NCI-H524 treated with DMSO at 0.1 percent for 48 hours (cell line): Measurements from ENCODE around the gene NOSIP.
A peak's percentile ranks its signal among the peaks of the same experiment; 100 is the strongest.

Source experiments
- DNase-seq: peaks from one replicate; lab custom pipeline; 2025; lab: John Stamatoyannopoulos, UW

NOSIP gene

DNA sequence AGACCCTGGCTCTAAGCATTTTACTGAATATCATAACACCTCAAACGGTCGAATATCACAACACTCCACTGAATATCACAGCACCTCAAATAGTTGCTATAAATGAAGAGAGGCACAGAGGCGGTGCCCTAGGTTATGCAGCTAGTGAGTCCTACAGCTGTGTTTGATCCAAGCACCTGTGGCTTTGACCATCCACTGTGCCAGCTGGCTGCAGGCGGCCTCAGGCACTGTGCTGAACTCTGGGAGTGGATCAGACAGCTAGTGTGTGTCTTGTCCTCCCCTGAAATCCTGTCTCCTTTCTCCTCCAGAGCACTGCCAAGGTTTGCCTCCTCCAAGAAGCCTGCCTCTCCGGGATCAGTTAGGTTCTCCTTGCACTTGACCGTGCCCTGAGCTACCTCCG, 7.3 kb downstream of the NOSIP start:
- no peak for DNase-seq

DNA sequence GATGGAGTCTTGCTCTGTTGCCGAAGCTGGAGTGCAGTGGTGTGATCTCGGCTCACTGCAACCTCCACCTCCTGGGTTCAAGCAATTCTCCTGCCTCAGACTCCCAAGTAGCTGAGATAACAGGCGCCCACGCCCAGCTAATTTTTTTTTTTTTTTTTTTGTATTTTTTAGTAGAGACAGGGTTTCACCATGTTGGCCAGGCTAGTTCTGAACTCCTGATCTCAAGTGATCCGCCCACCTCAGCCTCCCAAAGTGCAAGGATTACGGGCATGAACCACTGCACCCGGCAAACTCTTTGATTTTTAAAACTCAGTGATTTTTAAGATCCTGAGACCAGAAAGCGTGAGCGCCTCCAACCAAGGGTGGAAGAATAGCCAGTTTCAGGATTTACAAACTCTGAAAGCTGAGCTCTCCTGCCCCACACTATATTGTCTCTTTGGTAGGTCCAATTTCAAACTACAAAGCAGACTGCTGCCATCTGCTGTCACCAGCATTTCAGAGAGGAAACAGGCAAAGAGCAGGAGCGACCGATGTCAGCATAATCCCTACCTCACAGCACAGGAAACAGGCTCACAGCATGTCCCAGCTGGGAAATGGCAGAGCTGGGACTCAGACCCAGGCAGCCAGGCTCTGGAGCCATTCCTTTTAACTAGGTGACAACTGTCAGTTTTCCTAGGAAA, 9.2 kb downstream of the NOSIP start:
- DNase-seq: peak; percentile 26

DNA sequence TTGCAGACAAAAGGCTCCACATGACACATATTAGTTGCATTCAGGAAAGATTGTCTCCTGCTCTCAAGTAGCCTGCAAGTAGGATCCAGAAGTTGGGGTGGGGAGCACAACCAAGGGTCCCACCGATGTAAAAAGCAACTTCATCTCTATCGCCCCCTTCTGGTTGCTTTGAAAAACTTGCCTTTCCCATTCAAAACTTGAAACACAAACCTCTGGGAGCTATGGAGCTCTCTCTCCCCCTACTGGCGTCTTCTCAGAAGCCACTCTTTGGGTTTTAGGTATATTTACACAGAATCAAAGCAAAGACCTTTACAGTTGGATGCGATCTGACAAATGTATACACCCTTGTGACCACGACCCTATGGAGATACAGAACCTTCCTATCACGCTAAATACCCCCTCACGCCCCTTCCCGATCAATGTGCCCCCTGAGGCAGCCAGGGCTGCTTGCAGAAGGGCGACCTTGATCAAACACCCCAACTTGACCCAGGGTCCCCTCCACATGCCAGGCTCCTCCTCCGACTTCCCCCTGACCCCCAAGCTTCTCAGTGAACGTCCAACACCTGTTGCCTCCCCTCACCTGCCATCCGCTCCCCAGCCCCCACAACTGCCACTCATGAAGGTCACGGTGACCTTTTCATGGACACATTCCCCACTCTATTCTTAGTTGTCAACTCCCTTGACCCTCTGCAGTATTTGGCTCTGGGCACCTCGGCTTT, 10.1 kb downstream of the NOSIP start:
- DNase-seq: peak; percentile 19

DNA sequence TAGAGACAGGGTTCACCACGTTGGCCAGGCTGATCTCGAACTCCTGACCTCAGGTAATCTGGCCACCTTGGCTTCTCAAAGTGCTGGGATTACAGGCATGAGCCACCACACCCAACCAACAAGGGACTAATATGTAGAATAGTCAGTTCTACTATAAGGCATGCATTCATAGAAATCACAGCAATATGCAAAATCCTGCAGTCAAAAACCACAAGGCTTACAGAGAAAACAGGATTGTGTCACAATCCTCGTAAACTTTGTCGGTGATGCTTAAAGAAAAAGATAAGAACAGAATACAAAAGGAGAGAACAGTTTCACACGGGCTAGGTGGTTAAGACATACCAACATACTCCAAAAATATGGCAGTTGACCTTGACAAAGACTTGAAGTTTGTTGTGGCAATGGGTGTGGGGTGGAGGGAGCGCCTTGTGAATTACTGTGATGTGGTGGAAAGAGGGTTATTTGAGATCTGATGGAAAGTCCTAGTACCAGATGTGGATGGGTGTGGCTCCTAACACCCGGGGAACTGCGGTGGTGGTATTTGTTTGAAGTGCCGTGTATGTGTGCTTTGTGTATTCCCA, 12.4 kb downstream of the NOSIP start:
- DNase-seq: no peak

DNA sequence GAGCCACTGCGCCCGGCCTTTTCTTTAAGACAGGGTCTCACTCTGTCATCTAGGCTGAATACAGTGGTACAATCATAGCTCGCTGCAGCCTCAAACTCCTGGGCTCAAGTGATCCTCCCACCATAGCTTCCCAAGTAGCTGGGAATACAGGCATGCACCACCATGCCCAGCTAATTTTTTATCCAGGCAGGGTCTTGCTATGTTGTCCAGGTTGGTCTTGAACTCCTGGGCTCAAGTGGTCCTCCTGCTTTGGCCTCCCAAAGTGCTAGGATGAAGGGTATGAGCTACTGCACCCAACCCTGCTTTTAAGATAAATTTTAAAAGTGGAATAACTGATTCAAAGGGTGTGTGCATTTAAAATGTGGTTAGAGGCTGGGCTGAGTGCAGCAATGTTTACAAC, 14.1 kb downstream of the NOSIP start:
- DNase-seq: no peak

DNA sequence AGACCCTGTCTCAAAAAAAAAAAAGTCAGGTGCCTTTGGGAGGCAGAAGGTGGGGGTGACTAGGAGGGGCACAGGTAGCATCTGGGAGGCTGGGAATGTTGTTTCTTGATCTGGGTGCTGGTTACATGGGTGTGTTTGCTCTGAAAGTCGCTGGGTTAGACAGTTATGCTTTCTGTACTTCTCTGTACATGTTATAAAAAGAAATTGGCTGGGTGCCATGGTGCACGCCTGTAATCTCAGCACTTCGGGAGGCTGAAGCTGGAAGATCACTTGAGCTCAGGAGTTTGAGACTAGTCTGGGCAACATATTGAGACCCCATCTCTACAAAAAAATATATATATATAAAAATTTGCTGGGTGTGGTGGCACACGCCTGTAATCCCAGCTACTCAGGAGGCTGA, 15.1 kb downstream of the NOSIP start:
- DNase-seq: no peak

DNA sequence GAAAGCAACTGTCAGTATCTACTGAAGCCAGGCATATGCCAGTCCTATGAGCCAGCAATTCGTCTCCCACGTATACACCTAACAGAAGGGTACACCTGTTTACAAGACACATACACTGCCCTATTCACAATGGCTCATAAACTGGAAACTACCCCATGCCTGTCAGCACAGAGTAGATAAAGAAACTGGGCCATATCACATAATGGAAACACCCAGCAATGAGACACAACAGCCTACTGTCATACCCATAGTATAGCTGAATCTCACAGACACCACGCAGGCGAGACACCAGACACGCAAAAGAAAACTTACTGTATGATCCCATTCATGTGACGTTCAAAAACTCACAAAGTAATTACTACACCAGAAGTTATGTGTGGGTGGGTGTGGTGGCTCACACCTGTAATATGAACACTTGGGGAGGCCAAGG, 15.7 kb downstream of the NOSIP start:
- no peak for DNase-seq

DNA sequence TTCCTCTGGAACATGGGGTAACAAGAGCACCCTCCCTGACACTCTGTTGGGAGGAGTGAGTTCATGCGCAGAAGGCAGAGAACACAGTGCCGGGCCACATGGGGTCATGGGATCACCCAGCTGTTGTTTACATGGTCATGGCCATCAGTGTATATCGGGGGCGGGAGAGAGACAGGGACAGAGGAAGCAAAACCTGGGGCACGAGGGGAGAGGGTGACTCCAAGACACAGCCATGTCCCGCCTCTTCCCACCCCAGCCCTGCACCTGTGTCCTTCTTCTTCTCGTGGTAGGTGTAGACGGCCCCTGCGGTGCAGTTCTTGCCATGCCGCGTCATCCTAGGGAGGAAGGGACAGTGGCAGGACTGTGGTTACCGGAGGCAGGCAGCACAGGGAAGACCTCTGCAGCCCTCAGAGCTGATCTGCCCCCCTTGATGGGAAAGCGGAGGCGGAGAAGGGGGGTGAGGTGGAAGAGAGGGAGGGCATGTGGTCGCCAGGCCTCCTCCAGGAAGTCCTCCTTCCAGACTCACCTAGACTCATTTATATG, 19.9 kb downstream of the NOSIP start:
- no peak for DNase-seq

DNA sequence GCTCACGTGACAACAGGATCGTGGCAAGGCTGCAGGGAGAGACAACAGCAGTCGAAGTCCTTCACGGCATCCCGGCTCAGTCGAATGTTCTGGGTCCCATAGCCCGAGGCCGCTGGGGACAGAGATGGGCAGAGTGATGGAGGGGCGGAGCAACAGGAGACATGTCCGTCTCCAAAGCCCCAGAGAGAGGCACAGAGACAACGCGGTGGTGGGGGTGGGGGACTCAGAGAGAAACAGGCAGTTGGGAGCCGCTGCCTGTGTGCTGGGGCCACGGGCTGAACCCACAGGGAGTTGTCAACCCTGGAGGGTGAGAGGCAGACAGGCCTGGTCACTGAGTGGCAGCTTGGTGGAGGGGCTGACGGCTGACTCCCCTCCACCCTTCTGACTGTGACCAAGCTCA, 20.4 kb downstream of the NOSIP start:
- no peak for DNase-seq

DNA sequence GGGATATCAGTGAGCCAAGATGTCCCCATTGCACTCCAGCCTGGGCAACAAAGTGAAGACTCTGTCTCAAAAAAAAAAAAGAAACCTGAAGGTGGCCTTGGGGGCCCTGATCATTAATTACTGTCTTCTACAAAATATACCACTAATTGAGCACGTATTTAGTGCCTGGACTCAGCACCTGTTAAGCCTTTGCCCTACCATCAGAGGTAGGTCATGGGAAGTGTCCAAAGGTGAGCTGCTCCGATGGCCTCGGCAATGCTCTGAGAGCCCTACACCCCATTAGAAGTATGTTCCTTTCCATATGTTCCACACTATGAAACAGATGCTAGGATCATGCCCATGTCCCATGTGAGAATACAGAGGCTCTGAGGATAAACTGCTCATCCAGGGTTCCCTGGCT, 20.9 kb downstream of the NOSIP start:
- DNase-seq: no peak

DNA sequence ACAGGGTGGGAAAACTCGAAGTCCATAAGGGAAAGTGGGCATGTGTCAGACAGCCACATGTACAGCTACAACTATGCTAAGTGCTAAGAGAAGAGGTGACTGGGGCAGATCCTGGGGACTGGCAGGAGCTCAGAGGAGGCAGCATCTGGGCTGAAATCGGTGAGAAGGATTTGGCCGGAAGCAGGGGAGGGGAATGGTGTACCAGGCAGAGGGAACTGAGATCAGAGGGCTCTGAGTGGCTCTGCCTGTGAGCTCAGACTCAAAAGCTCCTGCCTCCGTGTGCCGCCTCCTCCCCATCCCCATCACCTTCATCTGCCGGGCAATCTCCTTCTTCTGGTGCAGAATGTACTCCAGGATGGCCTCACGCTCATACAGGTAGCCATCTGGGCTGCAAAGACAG, 21.8 kb downstream of the NOSIP start:
- DNase-seq: no peak

DNA sequence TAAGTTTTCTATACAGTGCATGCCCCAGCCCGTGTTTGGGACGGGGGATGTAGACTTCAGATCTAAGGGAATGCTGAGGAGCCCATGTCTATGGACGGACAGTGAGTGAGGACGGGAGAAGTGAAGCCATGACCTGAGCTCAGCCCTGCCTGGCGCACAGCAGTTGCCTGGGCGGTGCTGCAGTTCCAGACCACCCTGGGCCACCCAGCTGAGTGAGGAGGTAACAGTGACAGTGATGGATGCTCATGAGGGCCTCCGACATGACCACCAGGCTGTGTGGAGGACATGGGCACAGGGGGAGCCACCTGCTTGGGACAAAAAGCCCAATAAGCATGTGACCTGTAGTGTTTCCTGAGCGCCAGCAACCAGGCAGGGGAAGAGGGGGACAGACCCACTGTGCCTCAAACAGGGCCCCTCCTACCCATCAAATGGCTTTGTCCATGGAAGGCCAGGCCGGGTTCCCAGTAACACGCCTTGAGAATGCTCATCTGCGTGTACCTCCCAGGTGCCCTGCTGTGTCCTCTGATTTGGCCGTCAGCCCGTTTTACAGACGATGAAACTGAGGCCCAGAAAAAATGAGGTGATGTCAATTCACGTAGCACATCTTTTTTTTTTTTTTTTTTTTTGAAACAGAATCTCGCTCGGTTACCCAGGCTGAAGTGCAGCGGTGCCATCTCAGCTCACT, 22.6 kb downstream of the NOSIP start:
- DNase-seq: no peak

DNA sequence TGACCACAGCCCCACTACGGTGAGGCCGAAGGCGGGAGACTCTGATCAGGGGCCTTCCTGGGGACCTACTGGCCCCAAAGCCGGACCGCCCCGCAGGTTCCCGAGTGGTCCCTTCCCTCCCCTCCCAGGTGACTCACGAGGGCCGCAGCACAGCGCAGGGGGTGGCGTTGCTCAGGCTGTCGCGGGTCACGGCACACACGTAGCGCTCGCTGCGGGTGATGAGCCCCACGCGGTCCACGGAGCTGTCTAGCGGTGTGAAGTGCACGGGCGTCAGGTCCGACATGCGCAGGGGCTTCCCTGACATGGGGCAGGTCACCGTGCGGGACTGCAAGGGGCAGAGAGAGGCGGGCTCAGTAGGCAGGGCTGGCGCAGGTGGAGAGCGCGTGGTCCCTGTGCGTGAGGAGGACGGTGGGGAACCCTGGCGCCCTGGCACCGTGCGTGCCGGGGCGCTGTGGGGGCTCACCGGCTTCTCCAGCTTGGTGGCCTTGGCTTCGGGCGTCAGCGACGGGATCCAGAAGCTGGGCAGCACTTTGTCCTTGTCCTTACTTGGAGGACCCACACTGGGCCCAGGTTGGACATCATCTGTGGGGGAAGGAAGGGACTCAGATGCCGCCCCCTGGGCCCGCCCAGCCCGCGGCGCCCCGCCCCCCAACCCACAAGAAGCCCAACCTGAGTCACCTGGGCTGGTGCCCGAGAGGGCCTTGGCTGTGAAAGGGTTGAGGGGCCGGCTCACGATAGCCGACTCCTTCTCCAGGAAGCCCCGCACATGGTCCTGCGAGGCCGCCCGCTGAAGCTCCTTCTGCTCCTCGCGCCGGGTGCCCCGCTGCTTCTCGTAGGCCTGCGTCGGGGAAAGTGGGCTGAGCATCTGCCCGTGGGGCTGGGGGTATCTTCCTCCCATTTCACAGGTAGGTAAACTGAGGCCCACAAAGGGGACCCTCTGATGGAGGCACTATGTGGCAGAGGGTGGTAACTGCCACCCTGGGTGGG, 23.7 kb downstream of the NOSIP start:
- no peak for DNase-seq

DNA sequence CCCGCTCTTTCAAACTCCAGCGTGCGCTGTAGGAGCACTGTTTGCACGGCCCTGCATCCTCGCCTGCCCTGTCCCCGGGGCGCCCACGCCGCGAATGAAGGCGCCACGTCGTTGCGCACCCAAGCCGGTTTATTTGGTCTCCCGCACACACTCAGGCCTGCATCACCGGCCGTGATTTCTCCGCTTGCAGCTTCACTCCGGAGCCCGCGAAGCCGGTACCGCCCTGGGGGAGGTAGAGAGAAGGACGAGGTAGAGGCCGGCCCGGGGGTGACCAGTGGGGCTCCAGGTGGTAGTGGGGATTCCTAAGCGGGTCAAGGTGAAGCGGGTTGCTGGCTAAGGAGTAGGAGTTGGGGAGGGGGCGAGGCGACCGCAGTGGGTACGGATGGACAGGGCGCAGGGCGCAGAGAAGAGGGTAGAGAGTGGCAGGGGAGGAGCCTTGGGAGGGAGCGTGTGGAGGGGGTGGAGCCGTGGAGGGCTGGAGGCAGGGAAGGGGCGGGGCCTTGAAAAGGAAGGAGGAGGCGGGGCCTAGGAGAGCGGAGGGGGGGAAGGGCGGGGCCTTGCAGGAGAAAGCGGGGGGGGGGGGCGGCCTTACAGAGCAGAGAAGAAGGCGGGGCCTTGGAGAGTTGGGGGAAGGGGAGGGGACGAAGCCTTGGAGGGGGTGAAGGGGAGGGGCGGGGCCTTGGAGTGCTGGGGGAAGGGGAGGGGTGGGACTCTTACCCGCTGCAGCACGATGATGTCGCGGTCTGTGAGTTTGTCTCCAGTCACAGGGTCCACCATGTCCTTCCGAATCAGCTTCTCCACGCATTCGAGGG, 24.6 kb downstream of the NOSIP start:
- no peak for DNase-seq

DNA sequence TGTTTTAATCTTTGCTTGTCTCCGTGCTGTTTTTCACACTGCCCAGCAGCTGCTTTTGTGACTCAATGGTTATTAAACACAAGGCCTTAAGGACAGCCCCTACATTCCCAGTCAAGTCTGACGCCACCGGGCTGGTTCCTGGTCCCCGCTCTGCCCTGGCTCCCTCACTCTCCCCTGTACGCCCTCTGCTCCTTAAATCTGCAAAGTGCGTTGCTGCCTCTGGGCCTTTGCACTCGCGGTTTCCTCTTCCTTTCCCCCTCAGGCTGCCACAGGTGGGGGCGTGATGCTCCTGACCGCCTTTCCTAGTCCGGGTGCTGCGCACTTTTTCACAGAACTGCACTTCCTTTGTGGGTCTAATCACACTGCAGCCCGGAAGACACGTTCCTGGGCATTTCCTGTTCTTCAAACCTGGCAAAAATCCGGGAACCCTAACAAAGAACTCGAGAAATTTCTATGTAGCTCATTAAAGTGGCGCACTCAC, 25.6 kb downstream of the NOSIP start:
- no peak for DNase-seq

DNA sequence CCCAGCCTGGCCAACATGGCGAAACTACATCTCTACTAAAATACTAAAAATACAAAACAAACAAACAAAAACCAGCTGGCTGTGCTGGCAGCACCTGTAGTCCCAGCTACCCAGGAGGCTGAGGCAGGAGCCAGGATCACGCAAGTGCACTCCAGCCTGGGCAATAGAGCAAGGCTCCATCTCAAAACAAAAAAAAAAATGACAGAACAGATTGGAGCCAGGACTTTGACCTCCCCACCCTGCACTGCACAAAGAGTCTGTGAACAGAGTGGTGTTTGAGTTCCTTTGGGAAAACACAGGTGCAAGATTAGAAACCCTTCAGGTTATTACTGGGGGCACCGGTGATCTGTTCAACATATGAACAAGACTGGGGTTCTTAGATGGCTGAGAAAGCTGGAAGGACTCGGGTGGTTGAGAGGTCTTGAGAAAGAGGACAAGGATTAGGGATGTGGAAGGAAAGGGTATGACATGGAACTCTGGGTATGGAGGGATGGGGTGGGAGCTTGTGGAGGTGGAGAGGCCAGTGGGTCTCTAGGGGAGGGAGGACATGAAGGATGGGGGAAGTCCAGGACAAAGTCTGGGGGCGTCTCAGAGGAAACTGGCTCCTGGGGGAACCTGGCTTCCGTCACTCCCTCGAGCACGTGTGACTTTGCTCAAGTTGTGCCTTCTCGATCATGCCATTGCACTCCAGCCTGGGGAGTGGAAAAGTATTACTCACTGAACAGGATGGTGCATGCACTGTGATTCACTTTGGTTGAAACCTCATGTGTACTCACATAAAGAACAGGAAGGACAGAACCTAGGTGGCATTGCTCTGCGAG, 26.7 kb downstream of the NOSIP start:
- DNase-seq: no peak

DNA sequence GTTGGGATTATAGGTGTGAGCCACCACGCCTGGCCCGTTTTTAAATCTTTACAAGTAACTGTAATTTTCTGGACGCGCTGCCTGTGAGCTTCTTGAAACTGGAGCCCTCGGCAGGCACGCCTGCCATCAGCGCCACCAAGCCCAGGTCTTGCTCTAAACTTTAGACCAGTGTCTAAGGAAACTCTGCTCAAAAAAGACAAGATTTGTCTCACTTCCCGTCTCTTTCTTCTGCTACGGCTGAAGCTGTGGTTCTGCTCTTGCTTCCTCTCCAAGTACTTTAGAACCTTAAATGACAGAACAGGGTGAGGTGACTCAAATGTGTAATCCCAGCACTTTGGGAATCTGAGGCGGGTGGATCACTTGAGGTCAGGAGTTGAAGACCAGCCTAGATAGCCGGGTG, 27.6 kb downstream of the NOSIP start:
- no peak for DNase-seq

DNA sequence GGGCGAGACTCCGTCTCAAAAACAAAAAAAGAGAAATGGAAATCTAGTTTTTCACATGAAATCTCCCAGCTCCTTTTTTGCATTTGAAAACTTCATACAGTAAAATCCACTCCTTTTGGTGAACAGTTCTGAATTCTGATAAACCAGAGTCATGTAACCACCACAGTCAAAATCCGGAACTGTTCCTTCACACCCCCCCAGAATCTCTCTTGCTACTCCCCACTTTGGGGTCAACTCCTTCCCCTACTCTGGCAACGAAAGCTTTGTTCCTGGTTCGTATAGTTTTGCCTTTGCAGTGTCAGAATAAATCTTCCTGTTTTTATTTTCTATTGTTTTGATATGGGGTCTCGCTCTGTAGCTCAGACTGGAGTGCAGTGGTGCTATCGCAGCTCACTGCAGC, 28.8 kb downstream of the NOSIP start:
- no peak for DNase-seq

DNA sequence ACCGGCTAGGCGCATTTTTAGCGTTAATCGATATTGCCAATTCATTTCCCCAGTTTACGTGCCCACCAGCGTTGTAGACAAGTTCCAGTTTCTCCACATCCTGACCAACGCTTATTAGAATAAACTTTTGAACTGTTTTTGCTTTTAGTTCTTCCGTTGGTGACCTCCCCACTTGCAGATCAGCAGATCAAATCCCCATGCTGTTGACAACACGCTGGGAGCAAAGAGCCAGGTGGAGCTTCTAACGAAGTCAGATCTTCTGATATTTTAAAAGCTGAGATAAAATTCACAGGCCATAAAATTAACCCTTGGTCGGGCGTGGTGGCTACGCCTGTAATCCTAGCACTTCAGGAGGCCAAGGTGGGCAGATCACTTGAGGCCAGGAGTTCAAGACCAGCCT, 31.3 kb downstream of the NOSIP start:
- DNase-seq: no peak
